KMS-11 (cell line): ENCODE data around the gene LILRA6.
A peak's percentile ranks its signal among the peaks of the same experiment; 100 is the strongest.
"Not testable (repeated sequence)": the region's sequence is repeated elsewhere in the genome, so short reads cannot be mapped to it uniquely, and the experiment has no call there.

Experiments
- H2AFZ ChIP-seq: fragments of 200-600 bp; sonication (generic); 2 replicates; pipeline ENCODE4 v1.6.1; 2016; ENCODE audit warnings: antibody characterized with exemption, mixed run types, low read depth
- H3K27ac ChIP-seq: fragments of 200-600 bp; sonication (generic); 2 replicates; pipeline ENCODE4 v1.6.1; 2016; ENCODE audit warnings: mild to moderate bottlenecking, mixed run types
- H3K27me3 ChIP-seq: fragments of 200-600 bp; sonication (generic); 2 replicates; pipeline ENCODE4 v1.6.1; 2017; ENCODE audit warnings: mild to moderate bottlenecking, low read depth, mixed run types, moderate library complexity; ENCODE audit not compliant: insufficient read depth
- H3K36me3 ChIP-seq: fragments of 200-600 bp; sonication (generic); 2 replicates; pipeline ENCODE4 v1.6.1; 2017; ENCODE audit warnings: mild to moderate bottlenecking, mixed run types; ENCODE audit not compliant: insufficient read depth
- H3K4me1 ChIP-seq: fragments of 200-600 bp; sonication (generic); 2 replicates; pipeline ENCODE4 v1.6.1; 2016; ENCODE audit warnings: mild to moderate bottlenecking, low read depth, mixed run types; ENCODE audit not compliant: poor library complexity, severe bottlenecking
- H3K4me2 ChIP-seq: fragments of 200-600 bp; sonication (generic); 2 replicates; pipeline ENCODE4 v1.7.0; 2016; ENCODE audit warnings: mild to moderate bottlenecking, mixed run types
- H3K4me3 ChIP-seq: fragments of 200-600 bp; sonication (generic); IDR thresholded peaks from 2 replicates; pipeline ENCODE4 v1.6.1; 2017; ENCODE audit warnings: low read depth, low read length, mixed read lengths; ENCODE audit not compliant: insufficient read depth
- H3K79me2 ChIP-seq: fragments of 200-600 bp; sonication (generic); 2 replicates; pipeline ENCODE4 v1.6.1; 2016; ENCODE audit warnings: low read depth, mixed run types; ENCODE audit not compliant: insufficient read depth
- H3K9ac ChIP-seq: fragments of 200-600 bp; sonication (generic); 2 replicates; pipeline ENCODE4 v1.6.1; 2016; ENCODE audit warnings: mild to moderate bottlenecking, mixed run types
- H4K20me1 ChIP-seq: fragments of 200-600 bp; sonication (generic); 2 replicates; pipeline ENCODE4 v1.6.1; 2016; ENCODE audit warnings: mild to moderate bottlenecking, mixed run types; ENCODE audit not compliant: insufficient read depth
- CTCF ChIP-seq: fragments of 200-600 bp; sonication (generic); conservative IDR thresholded peaks from 2 replicates; pipeline ENCODE4 v1.6.1; 2017; ENCODE audit warnings: low read depth, mild to moderate bottlenecking, antibody characterized with exemption, low read length, moderate library complexity, mixed read lengths

LILRA6 gene

GRCh38 chr19:54216869-54217268 lies 25.7 kb downstream of the LILRA6 start:
- Histone ChIP-seq H4K20me1 (no peaks in the 10 kb centered on the region), H3K4me3 (no peak overlapping the region), H3K27ac (no peak overlapping the region), H2AFZ (no peak overlapping the region), H3K36me3 (no peaks in the 10 kb centered on the region), H3K4me1 (no peaks in the 10 kb centered on the region), H3K4me2 (no peak overlapping the region), H3K79me2 (no peaks in the 10 kb centered on the region), H3K9ac (no peak overlapping the region), H3K27me3 (no peaks in the 10 kb centered on the region; the same call in 1 of the 2 replicates)
- TF ChIP-seq CTCF = no peak

GRCh38 chr19:54214734-54215133 lies 27.9 kb downstream of the LILRA6 start:
- not testable (repeated sequence) for H2AFZ ChIP-seq, H3K4me3 ChIP-seq, H3K27me3 ChIP-seq, H4K20me1 ChIP-seq, H3K9ac ChIP-seq, H3K36me3 ChIP-seq, H3K4me2 ChIP-seq, H3K27ac ChIP-seq, H3K79me2 ChIP-seq
- H3K4me1 ChIP-seq = peaks cover 18% of the 10 kb centered on the region

GRCh38 chr19:54214217-54214616 lies 28.4 kb downstream of the LILRA6 start:
- not testable (repeated sequence) for H3K4me2 ChIP-seq, H4K20me1 ChIP-seq, H3K79me2 ChIP-seq, H3K9ac ChIP-seq, H3K36me3 ChIP-seq, H3K27me3 ChIP-seq, H3K27ac ChIP-seq, H3K4me3 ChIP-seq, H2AFZ ChIP-seq
- H3K4me1 ChIP-seq = peaks cover 23% of the 10 kb centered on the region

- Histone ChIP-seq H3K36me3 (peaks cover 9% of the 10 kb centered on the region; the same call in 1 of the 2 replicates), H3K9ac (no peak overlapping the region), H3K27me3 (no peaks in the 10 kb centered on the region), H3K79me2 (no peaks in the 10 kb centered on the region; the same call in 1 of the 2 replicates), H3K27ac (peak overlapping the region; percentile 41), H2AFZ (no peak overlapping the region), H3K4me1 (peaks cover 52% of the 10 kb centered on the region), H3K4me2 (peak overlapping the region; percentile 10; the same call in 1 of the 2 replicates), H3K4me3 (no peak overlapping the region), H4K20me1 (peaks cover 15% of the 10 kb centered on the region; the same call in 1 of the 2 replicates)
- no peak for TF ChIP-seq CTCF
These were observed 31.4 kb downstream of the LILRA6 start for GRCh38 chr19:54211235-54211634.

- Histone ChIP-seq H3K27ac (peak overlapping the region; percentile 41), H3K79me2 (peaks cover 12% of the 10 kb centered on the region; the same call in 1 of the 2 replicates), H3K36me3 (peaks cover 14% of the 10 kb centered on the region; the same call in 1 of the 2 replicates), H3K4me3 (no peak overlapping the region), H3K4me2 (peak overlapping the region; percentile 56), H3K4me1 (peaks cover 64% of the 10 kb centered on the region), H3K27me3 (no peaks in the 10 kb centered on the region), H2AFZ (no peak overlapping the region), H3K9ac (no peak overlapping the region; the same call in 1 of the 2 replicates), H4K20me1 (peaks cover 27% of the 10 kb centered on the region)
- TF ChIP-seq CTCF = no peak
These were observed 32.6 kb downstream of the LILRA6 start for GRCh38 chr19:54209811-54210494.
